A549 (cell line): ENCODE results near the gene PRKCD. TPM values are rescaled to one million over a fixed set of nuclear protein-coding genes. Genes with fewer than 3 reads are reported as not detected.

ENCODE experiments used
- ATAC-seq, 2 experiments: fragments of 200-7000 bp in 1 of 2; fragments of >200 bp in 1 of 2; cut with Nextera tagmentation in 1 of 2; cut with Tn5 transposase in 1 of 2; 3 replicates each; pipeline versions ENCODE4 v1.8.0 to v1.9.1; 2018 to 2020; ENCODE audit warnings: mild to moderate bottlenecking in 1 of 2, moderate library complexity in 1 of 2
- CTCF ChIA-PET: fragments of 300-600 bp; sonication (Branson Sonifier 250); formaldehyde crosslinking; extraction: SDS; loops from one replicate; lab custom pipeline; 2021; ENCODE audit warnings: antibody characterized with exemption, inconsistent platforms; lab: Yijun Ruan, JAX
- POLR2A ChIA-PET: fragments of 350-600 bp; formaldehyde crosslinking; extraction: SDS; loops from one replicate; lab custom pipeline; 2021; ENCODE audit warnings: antibody characterized with exemption, inconsistent platforms; lab: Yijun Ruan, JAX
- DNase-seq, 2 experiments: peaks; one replicate each; pipeline versions ENCODE4 v3.0.0 to v3.0.0-alpha.2; 2011 to 2016; ENCODE audit warnings: low read depth in 1 of 2, low spot score in 1 of 2
- FAIRE-seq: peaks from 2 replicates; lab custom pipeline; 2011; peaks lifted over from hg19 to GRCh38; lab: Jason Lieb, UNC
- H3K27ac ChIP-seq, 2 experiments: fragments of >200 bp; sonication (Bioruptor Twin); formaldehyde crosslinking; 3 replicates each; pipeline ENCODE4 v1.5.1; 2016 to 2017
- H3K4me1 ChIP-seq: fragments of >200 bp; sonication (Bioruptor Twin); formaldehyde crosslinking; 3 replicates; pipeline ENCODE4 v1.6.1; 2016
- H3K4me2 ChIP-seq: fragments of >200 bp; sonication (Bioruptor Twin); formaldehyde crosslinking; 3 replicates; pipeline ENCODE4 v1.6.1; 2016
- H3K4me3 ChIP-seq: fragments of >200 bp; sonication (Bioruptor Twin); formaldehyde crosslinking; 3 replicates; pipeline ENCODE4 v1.5.1; 2016
- H3K9me3 ChIP-seq: fragments of >200 bp; sonication (Bioruptor Twin); formaldehyde crosslinking; 3 replicates; pipeline ENCODE4 v1.6.1; 2016
- CBX2 ChIP-seq: fragments of 200-600 bp; sonication (generic); IDR thresholded peaks from 2 replicates; pipeline ENCODE4 v1.6.1; 2016; ENCODE audit warnings: low read depth, mild to moderate bottlenecking, borderline replicate concordance
- CBX8 ChIP-seq: fragments of 200-600 bp; sonication (generic); IDR thresholded peaks from 2 replicates; pipeline ENCODE4 v1.6.1; 2016
- CEBPB ChIP-seq, 2 experiments: fragments of >200 bp in 1 of 2; sonication (Bioruptor Twin) in 1 of 2; formaldehyde crosslinking in 1 of 2; IDR thresholded peaks; 2 replicates each; pipeline ENCODE4 v1.6.1; 2012 to 2016
- CHD2 ChIP-seq: fragments of 150-350 bp; IDR thresholded peaks from 2 replicates; pipeline ENCODE4 v1.6.1; 2014; ENCODE audit warnings: low read length; ENCODE audit not compliant: partially characterized antibody
- EHF ChIP-seq: fragments of 250-450 bp; sonication (Bioruptor Pico); IDR thresholded peaks from 2 replicates; pipeline ENCODE4 v1.5.0; 2020; ENCODE audit warnings: mild to moderate bottlenecking
- EHMT2 ChIP-seq: fragments of 200-600 bp; sonication (generic); IDR thresholded peaks from 2 replicates; pipeline ENCODE4 v1.6.1; 2016; ENCODE audit warnings: antibody characterized with exemption, low read depth, mild to moderate bottlenecking, moderate library complexity
- HDAC2 ChIP-seq: fragments of 200-600 bp; sonication (generic); IDR thresholded peaks from 2 replicates; pipeline ENCODE4 v1.6.1; 2016
- MAFK ChIP-seq: fragments of 450-650 bp; IDR thresholded peaks from 2 replicates; pipeline ENCODE4 v1.6.1; 2014; ENCODE audit not compliant: partially characterized antibody
- MYC ChIP-seq: IDR thresholded peaks from 2 replicates; pipeline ENCODE4 v1.6.1; 2012; ENCODE audit warnings: mild to moderate bottlenecking, inconsistent platforms, low read length, improper control_type of control experiment, borderline replicate concordance
- NFE2L2 ChIP-seq: fragments of 150-350 bp; conservative IDR thresholded peaks from 2 replicates; pipeline ENCODE4 v1.6.1; 2014; ENCODE audit warnings: low read length
- NPAS2 ChIP-seq: fragments of 250-450 bp; sonication (Bioruptor Pico); IDR thresholded peaks from 2 replicates; pipeline ENCODE4 v1.8.0; 2022; ENCODE audit warnings: mild to moderate bottlenecking, moderate library complexity, borderline replicate concordance
- NR3C1 ChIP-seq: fragments of >200 bp; sonication (Bioruptor Twin); formaldehyde crosslinking; IDR thresholded peaks from 3 replicates; pipeline ENCODE4 v1.6.1; 2017
- POLR2A ChIP-seq: IDR thresholded peaks from 2 replicates; pipeline ENCODE4 v1.6.1; 2012; ENCODE audit warnings: mild to moderate bottlenecking, low read length
- POLR2AphosphoS2 ChIP-seq: conservative IDR thresholded peaks from 2 replicates; pipeline ENCODE4 v1.6.1; 2012; ENCODE audit warnings: low read length, improper control_type of control experiment, inconsistent platforms
- RAD21 ChIP-seq, 2 experiments: fragments of >200 bp in 1 of 2; sonication (Bioruptor Twin) in 1 of 2; formaldehyde crosslinking in 1 of 2; IDR thresholded peaks in 1 of 2; conservative IDR thresholded peaks in 1 of 2; 2 replicates in 1 of 2; 3 replicates in 1 of 2; pipeline ENCODE4 v1.6.1; 2012 to 2018; ENCODE audit warnings: inconsistent platforms in 1 of 2
- RFX5 ChIP-seq: fragments of 450-650 bp; IDR thresholded peaks from 2 replicates; pipeline ENCODE4 v1.7.1; 2014; ENCODE audit warnings: antibody characterized with exemption, mild to moderate bottlenecking, moderate library complexity
- RNF2 ChIP-seq: fragments of 200-600 bp; sonication (generic); IDR thresholded peaks from 2 replicates; pipeline ENCODE4 v1.6.1; 2016; ENCODE audit warnings: low read depth, mild to moderate bottlenecking, antibody characterized with exemption, moderate library complexity, borderline replicate concordance
- SREBF2 ChIP-seq: fragments of 450-650 bp; IDR thresholded peaks from 2 replicates; pipeline ENCODE4 v1.6.1; 2014; ENCODE audit warnings: mild to moderate bottlenecking, moderate library complexity
- TFCP2L1 ChIP-seq: fragments of 250-450 bp; sonication (Bioruptor Pico); IDR thresholded peaks from 2 replicates; pipeline ENCODE4 v1.5.0; 2021; ENCODE audit warnings: mild to moderate bottlenecking
- WGBS: methylation state at CpG from one replicate; pipeline ENCODE4 v1.1.6; 2017; ENCODE audit errors: missing lambda C conversion rate; 5-methylcytosine and 5-hydroxymethylcytosine counted together
- polyA plus RNA-seq, 4 experiments: library from polyadenylated mRNA; depleted of rRNA in 3 of 4; stranded (reverse); fragments of >200 nt; fragmentation: RNase III in 1 of 4; extraction: RNeasy Plus Mini Kit Qiagen cat#74134 plus additional on column Dnase treatment in 1 of 4; gene quantifications; 2 replicates in 3 of 4; 3 replicates in 1 of 4; pipeline ENCODE4 v1.2.3, GENCODE V29; 2011 to 2017
- TF ChIP-seq, protein P1 (sequence below): IDR thresholded peaks from 2 replicates; pipeline ENCODE4 v1.6.1; 2012
- TF ChIP-seq, protein P2 (sequence below): fragments of >200 bp; sonication (Bioruptor Twin); formaldehyde crosslinking; IDR thresholded peaks from 3 replicates; pipeline ENCODE4 v1.5.1; 2016
- TF ChIP-seq, protein P3 (sequence below): IDR thresholded peaks from 2 replicates; pipeline ENCODE4 v1.6.1; 2012; ENCODE audit warnings: low read depth, borderline replicate concordance
- TF ChIP-seq, protein P4 (sequence below): fragments of 250-450 bp; sonication (Bioruptor Pico); IDR thresholded peaks from 2 replicates; pipeline ENCODE4 v1.5.0; 2020; ENCODE audit warnings: low read depth, mild to moderate bottlenecking, moderate library complexity

Gene PRKCD
- polyA plus RNA-seq, 2 of the 4 experiments (the other 2 are of a cell fraction), result 10.1 to 18.3 TPM

DNA sequence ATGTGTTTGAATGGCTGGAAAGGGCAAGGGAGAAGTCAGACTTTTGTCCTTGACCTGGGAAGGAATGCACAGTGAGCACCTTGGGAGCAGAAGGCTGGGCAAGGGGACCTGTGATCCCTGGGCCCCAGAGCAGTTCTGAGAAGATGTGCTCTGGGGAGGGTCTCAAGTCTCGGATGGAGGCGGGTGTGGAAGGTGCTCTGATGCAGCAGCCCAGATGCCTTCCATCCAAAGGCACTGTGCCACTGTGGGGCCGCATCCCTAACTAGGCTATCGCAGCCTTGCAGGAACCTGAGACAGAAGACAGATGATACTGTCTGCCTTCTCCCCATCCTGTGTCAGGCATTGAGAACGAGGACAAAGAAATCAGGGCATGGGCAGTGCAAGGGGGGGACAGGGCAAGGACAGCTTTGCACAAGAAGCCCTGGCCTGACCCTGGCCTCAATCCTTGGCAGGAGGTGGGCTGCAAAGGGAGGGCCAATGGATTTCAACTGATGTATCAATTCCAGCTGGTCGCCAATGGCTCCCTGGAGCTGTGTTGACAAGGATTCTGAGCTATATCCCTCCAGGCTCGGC lies 14.6 kb upstream of the PRKCD start:
- H3K4me1 ChIP-seq, result peaks cover 56% of the 10 kb centered on the region
- H3K27ac ChIP-seq, result peak overlapping the region; percentile 10 to 70; a peak in 1 of 6 replicates
- CTCF ChIA-PET, result interaction anchor here (0.7 to 4.6 kb wide), 6 partner anchors 9 to 50 kb away, joined by 3 to 14 read pairs (median 6); partner anchors contain the start of gene PRKCD
- FAIRE-seq (no peak), ATAC-seq (no peak), DNase-seq (no peak)
- 84% methylated on average over 4 of the region's 7 CpGs for WGBS
- no peaks in the 10 kb centered on the region for H3K9me3 ChIP-seq
- POLR2A ChIA-PET, result no interaction called here
- H3K4me3 ChIP-seq, result no peak overlapping the region
- H3K4me2 ChIP-seq, result peak overlapping the region; percentile 59; the same call in 2 of the 3 replicates
- TF ChIP-seq CBX8 (no peak), EHMT2 (no peak), EHF (no peak), MYC (no peak), HDAC2 (no peak), RAD21 (conservative IDR thresholded peaks at IDR 0.05 in 1 of 2, IDR thresholded peaks at IDR 0.05 in 1 of 2) (no peak), POLR2A (no peak), MAFK (no peak), TFCP2L1 (CRISPR knock-in tag) (no peak), RNF2 (no peak), CEBPB (IDR thresholded peaks at IDR 0.05) (no peak), SREBF2 (no peak), NPAS2 (CRISPR knock-in tag) (no peak), POLR2AphosphoS2 (no peak), RFX5 (no peak), CHD2 (no peak)
- TF ChIP-seq, protein P1, sequence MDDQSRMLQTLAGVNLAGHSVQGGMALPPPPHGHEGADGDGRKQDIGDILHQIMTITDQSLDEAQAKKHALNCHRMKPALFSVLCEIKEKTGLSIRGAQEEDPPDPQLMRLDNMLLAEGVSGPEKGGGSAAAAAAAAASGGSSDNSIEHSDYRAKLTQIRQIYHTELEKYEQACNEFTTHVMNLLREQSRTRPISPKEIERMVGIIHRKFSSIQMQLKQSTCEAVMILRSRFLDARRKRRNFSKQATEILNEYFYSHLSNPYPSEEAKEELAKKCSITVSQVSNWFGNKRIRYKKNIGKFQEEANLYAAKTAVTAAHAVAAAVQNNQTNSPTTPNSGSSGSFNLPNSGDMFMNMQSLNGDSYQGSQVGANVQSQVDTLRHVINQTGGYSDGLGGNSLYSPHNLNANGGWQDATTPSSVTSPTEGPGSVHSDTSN, result no peak
- TF ChIP-seq, protein P2, sequence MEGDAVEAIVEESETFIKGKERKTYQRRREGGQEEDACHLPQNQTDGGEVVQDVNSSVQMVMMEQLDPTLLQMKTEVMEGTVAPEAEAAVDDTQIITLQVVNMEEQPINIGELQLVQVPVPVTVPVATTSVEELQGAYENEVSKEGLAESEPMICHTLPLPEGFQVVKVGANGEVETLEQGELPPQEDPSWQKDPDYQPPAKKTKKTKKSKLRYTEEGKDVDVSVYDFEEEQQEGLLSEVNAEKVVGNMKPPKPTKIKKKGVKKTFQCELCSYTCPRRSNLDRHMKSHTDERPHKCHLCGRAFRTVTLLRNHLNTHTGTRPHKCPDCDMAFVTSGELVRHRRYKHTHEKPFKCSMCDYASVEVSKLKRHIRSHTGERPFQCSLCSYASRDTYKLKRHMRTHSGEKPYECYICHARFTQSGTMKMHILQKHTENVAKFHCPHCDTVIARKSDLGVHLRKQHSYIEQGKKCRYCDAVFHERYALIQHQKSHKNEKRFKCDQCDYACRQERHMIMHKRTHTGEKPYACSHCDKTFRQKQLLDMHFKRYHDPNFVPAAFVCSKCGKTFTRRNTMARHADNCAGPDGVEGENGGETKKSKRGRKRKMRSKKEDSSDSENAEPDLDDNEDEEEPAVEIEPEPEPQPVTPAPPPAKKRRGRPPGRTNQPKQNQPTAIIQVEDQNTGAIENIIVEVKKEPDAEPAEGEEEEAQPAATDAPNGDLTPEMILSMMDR, result no peak
- TF ChIP-seq, protein P3, sequence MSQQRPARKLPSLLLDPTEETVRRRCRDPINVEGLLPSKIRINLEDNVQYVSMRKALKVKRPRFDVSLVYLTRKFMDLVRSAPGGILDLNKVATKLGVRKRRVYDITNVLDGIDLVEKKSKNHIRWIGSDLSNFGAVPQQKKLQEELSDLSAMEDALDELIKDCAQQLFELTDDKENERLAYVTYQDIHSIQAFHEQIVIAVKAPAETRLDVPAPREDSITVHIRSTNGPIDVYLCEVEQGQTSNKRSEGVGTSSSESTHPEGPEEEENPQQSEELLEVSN, result no peak
- TF ChIP-seq, protein P4, sequence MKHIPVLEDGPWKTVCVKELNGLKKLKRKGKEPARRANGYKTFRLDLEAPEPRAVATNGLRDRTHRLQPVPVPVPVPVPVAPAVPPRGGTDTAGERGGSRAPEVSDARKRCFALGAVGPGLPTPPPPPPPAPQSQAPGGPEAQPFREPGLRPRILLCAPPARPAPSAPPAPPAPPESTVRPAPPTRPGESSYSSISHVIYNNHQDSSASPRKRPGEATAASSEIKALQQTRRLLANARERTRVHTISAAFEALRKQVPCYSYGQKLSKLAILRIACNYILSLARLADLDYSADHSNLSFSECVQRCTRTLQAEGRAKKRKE, result no peak

DNA sequence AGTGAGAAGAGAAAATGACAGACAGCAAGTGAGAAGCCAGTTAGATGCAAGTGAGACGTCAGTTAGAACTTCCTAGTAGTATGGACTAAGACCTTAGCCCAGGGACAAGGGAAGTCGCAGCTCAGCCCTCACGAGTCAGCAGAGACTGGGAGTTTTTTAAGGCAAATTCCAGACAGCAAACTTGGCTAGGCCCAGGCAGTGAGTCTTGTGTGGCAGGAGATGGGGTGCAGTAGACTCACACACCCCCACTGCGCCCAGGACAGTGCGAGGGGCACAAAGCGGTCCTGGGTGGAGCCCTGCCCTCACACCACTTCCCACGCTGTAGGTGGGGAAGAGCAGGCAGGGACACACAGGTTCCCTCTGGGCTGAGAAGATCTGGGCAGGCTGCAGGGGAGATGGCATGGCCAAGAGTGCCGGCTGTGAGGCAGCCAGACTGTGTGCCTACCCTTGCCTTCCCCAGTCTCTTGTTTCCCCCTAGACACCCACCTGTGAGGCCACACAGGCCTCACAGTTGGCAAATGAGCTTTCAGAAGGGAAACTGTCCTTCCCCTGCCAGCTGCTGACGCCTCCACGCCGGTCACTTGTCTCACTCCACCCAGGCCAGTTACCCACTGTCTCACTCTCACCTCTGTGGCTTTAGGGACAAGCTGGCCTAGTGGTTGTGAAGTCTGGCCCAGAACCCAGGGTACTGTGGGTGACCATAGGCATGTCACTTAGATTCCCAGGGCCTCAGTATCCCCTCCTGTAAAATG lies 13.7 kb upstream of the PRKCD start:
- H3K4me2 ChIP-seq, result no peak overlapping the region
- CTCF ChIA-PET, result interaction anchor here (0.6 to 4.6 kb wide), 10 partner anchors 9 to 49 kb away, joined by 3 to 14 read pairs (median 4); partner anchors contain the start of gene PRKCD

More for the DNA sequence above, 13.7 kb upstream of the PRKCD start:
- no peak overlapping the region for H3K4me3 ChIP-seq
- POLR2A ChIA-PET, result no interaction called here
- H3K9me3 ChIP-seq, result no peaks in the 10 kb centered on the region
- TF ChIP-seq NR3C1, result no peak
- no peak for TF ChIP-seq CBX2
- TF ChIP-seq NFE2L2, result no peak
- peaks cover 57% of the 10 kb centered on the region for H3K4me1 ChIP-seq
- DNase-seq (no peak), ATAC-seq (no peak), FAIRE-seq (no peak)
- WGBS, result 88% methylated on average over 11 of the region's 11 CpGs
- H3K27ac ChIP-seq, result peak overlapping the region; percentile 39 to 70; a peak in 4 of 6 replicates
